ENCODE data around the gene FBXO4. TPM values are rescaled to one million over a fixed set of nuclear protein-coding genes. Genes with fewer than 3 reads are reported as not detected.
"Not testable (repeated sequence)": the region's sequence is repeated elsewhere in the genome, so short reads cannot be mapped to it uniquely, and the experiment has no call there.

Gene FBXO4
- total RNA-seq, 1 donor from 2014 or later: 0.64 TPM

DNA sequence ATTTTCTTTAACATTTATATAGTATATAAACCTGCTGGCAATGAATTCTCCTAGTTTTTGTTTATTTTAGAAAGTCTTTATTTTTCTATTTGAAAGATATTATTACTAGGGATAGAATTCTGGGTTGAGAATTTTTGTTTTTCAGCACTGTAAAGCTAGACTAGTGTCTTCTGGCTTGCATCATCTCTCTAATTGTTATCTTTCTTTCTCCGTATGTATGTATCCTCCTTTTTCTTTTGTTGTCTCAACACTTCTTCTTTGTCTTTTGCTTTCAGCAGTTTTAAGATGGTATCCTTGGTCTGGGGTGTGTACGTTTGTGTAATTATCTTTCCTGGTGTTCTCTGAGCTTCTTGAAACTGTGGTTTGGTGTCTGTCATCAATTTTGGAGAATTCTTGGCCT, 48.8 kb downstream of the FBXO4 start:
- no peak for DNase-seq (ENCODE audit: low spot score in 2 of 2)
- TF ChIP-seq, protein P1, sequence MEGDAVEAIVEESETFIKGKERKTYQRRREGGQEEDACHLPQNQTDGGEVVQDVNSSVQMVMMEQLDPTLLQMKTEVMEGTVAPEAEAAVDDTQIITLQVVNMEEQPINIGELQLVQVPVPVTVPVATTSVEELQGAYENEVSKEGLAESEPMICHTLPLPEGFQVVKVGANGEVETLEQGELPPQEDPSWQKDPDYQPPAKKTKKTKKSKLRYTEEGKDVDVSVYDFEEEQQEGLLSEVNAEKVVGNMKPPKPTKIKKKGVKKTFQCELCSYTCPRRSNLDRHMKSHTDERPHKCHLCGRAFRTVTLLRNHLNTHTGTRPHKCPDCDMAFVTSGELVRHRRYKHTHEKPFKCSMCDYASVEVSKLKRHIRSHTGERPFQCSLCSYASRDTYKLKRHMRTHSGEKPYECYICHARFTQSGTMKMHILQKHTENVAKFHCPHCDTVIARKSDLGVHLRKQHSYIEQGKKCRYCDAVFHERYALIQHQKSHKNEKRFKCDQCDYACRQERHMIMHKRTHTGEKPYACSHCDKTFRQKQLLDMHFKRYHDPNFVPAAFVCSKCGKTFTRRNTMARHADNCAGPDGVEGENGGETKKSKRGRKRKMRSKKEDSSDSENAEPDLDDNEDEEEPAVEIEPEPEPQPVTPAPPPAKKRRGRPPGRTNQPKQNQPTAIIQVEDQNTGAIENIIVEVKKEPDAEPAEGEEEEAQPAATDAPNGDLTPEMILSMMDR (IDR thresholded peaks at IDR 0.05): no peak
- Histone ChIP-seq H3K27me3 (no peaks in the 10 kb centered on the region), H3K36me3 (no peaks in the 10 kb centered on the region), H3K4me3 (no peak overlapping the region), H3K9me3 (peaks cover 0 to 10% of the 10 kb centered on the region in 2 donors), H3K27ac (no peak overlapping the region), H3K4me1 (peaks cover 0 to 3% of the 10 kb centered on the region in 2 donors)
- intact Hi-C loops (cut with DNase I): no loop called here

- Histone ChIP-seq H3K4me1 (peaks cover 0 to 5% of the 10 kb centered on the region in 2 donors), H3K36me3 (no peaks in the 10 kb centered on the region), H3K4me3 (no peak overlapping the region), H3K9me3 (no peaks in the 10 kb centered on the region), H3K27me3 (no peaks in the 10 kb centered on the region), H3K27ac (no peak overlapping the region)
- intact Hi-C loops (cut with DNase I): no loop called here
- TF ChIP-seq, protein P1 (IDR thresholded peaks at IDR 0.05): no peak
- DNase-seq (ENCODE audit: low spot score in 2 of 2): no peak
Measured at GRCh38 chr5:41978676-41979075, 53.6 kb downstream of the FBXO4 start.

DNA sequence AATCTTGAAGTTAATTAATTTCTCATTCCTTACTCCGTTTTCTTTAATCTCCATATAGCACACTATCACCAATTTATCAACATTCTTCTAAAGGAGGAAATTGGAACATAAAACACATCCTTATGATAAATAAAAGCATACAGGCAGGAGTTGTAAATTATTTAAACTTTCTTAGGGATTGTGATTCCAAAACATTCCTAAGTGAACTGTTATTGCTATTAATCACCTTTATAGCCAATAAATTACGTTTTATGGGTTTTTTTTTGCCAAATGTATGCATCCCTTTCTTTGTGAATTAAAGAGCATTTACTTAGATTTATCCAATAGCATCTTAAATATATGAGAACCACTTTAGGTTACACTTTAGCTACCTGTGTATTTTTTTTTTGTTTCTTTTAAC, 55.3 kb downstream of the FBXO4 start:
- intact Hi-C loops (cut with DNase I): no loop called here
- Histone ChIP-seq H3K27ac (no peak overlapping the region), H3K27me3 (no peaks in the 10 kb centered on the region), H3K4me1 (peaks cover 0 to 5% of the 10 kb centered on the region in 2 donors), H3K4me3 (no peak overlapping the region), H3K36me3 (no peaks in the 10 kb centered on the region), H3K9me3 (no peaks in the 10 kb centered on the region)
- DNase-seq (ENCODE audit: low spot score in 2 of 2): no peak
- TF ChIP-seq, protein P1 (IDR thresholded peaks at IDR 0.05): no peak

GRCh38 chr5:41980870-41981269, 55.8 kb downstream of the FBXO4 start:
- TF ChIP-seq, protein P1 (IDR thresholded peaks at IDR 0.05): no peak
- Histone ChIP-seq H3K9me3 (no peaks in the 10 kb centered on the region), H3K27me3 (no peaks in the 10 kb centered on the region), H3K4me1 (peaks cover 0 to 5% of the 10 kb centered on the region in 2 donors), H3K36me3 (no peaks in the 10 kb centered on the region), H3K27ac (no peak overlapping the region), H3K4me3 (no peak overlapping the region)
- no peak for DNase-seq (ENCODE audit: low spot score in 2 of 2)
- intact Hi-C loops (cut with DNase I): no loop called here

GRCh38 chr5:41982858-41983257, 57.8 kb downstream of the FBXO4 start:
- DNase-seq (ENCODE audit: low spot score in 2 of 2); H3K36me3 ChIP-seq; H3K27ac ChIP-seq; intact Hi-C loops (cut with DNase I); H3K4me3 ChIP-seq; H3K4me1 ChIP-seq; H3K9me3 ChIP-seq; H3K27me3 ChIP-seq: not testable (repeated sequence)

DNA sequence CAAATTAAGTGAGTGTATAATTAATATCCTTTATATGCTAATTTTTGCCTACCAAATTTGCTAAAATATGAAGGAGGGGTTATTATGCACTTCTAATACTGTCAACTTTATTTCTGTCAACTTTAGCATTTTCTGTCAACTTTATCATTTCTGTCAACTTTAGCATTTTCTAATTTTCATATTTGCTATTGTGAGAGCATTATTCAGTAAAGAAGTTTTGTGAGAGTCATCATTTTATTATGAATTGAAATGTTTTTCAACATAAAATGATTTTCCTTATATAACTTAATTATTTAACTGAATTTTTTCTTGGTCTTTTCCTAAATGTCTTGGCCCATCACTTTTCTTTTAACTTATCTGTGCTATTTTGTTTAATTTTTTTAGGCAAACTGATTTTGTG, 58.2 kb downstream of the FBXO4 start:
- Histone ChIP-seq H3K27ac (no peak overlapping the region), H3K9me3 (no peaks in the 10 kb centered on the region), H3K27me3 (no peaks in the 10 kb centered on the region), H3K4me3 (no peak overlapping the region), H3K36me3 (no peaks in the 10 kb centered on the region), H3K4me1 (peaks cover 0 to 5% of the 10 kb centered on the region in 2 donors)
- TF ChIP-seq, protein P1 (IDR thresholded peaks at IDR 0.05): no peak
- no peak for DNase-seq (ENCODE audit: low spot score in 2 of 2)
- intact Hi-C loops (cut with DNase I): no loop called here
